ENCODE data around the gene GRIA4.

GRCh38 chr11:105811242-105811641 lies 201.4 kb downstream of the GRIA4 start:
- TF ChIP-seq CTCF (IDR thresholded peaks at IDR 0.05; ENCODE audit: low read depth, low read length, poor library complexity, severe bottlenecking) (no peak), EZH2phosphoT487 (IDR thresholded peaks at IDR 0.05; ENCODE audit: borderline replicate concordance, low read length) (no peak)
